Dedifferentiated amniotic fluid mesenchymal stem cell (primary cell): Measurements from ENCODE around the gene LRFN4.
A peak's percentile ranks its signal among the peaks of the same experiment; 100 is the strongest.

Source experiments
- DNase-seq: peaks from one replicate; pipeline ENCODE4 v3.0.0-alpha.2; 2016; ENCODE audit errors: extremely low spot score

Gene LRFN4

DNA sequence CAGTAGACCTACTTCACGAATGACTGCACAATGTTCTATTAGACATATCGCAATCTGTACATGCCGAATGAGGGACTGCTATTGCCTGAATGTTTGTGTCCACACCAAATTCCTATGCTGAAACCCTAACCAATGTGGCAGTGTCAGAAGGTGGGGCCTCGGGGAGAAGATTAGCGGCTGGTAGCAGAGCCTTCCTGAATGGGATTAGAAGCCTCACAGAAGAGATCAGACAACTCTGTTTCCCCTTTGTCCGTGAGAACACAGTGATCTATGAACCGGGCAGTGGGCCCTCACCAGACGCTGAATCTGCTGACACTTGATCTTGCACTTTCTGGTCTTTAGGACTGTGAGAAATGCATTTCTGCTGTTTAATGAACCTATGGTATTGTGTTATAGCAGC is 33.1 kb downstream of the LRFN4 start:
- no peak for DNase-seq

DNA sequence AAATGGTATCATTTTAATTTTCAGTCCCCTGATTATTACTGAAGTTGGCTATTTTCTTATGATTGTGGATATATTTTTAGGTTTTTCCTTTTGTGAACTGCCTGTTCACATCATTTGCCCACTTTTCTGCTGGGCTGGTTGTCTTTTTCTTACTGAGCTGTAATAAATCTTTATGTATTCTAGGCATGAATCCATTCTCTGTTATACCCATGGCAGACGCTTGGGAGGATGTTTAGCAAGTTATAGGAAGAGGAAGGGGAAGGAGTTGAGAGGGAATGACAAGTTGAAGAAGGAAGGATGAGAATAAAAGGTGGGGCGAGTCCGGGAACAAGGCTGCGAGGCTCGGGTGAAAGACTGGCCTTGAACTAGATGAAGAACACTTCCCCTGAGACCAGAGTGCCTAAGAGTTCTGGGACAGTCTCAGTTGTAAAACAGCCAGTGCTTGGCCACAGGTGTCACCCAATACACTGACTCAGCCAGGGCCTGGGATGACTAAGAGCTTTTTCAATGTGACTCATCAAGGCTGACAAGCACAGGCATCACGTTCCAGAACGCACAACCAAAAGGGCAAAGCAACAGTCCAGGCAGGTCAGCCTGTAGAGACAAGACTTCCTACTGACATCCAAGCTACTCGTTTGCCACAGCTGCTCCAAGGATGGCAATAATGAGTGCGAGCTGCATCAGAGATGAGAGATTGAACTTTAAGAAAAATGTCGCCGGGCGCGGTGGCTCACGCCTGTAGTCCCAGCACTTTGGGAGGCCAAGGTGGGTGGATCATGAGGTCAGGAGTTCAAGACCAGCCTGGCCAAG is 35.2 kb downstream of the LRFN4 start:
- DNase-seq, result peak; percentile 78

DNA sequence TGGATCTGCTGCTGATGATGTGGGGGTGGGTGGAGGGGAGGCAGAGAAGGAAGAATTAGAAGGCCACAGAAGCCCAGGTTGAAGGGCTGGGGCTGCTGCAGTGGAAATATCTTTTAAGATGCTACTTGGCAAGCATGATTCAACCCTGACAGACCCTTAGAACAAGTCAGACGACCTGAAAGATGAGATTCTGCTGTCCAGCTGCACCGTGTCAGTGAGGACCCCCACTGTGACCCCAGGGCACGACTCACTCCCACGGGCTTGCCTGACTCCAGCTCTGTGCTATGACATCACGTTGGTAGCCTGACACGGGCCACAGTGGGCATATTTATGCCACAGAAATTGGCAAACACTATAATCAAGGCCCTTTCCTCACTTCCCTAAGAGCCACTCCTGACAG is 36.0 kb downstream of the LRFN4 start:
- no peak for DNase-seq

DNA sequence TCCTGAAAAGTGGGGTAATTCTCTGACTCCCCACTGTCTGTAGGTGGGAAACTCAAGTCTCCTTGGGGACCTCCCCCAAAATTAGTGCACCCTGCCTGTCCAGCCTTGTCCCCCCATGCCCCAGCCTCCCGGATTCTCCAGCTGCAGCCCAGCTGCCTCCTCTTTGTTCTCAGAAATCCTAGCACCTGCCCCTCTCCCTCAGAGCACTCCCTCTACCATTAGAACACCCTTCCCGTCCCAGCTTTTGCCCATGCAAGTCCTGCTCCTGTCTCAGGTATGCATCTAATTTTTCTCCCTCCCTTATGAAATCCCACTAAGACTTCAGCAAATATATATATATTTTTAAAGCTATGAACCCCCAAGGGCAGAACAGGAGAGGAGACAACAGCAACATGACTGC is 37.3 kb downstream of the LRFN4 start:
- no peak for DNase-seq

DNA sequence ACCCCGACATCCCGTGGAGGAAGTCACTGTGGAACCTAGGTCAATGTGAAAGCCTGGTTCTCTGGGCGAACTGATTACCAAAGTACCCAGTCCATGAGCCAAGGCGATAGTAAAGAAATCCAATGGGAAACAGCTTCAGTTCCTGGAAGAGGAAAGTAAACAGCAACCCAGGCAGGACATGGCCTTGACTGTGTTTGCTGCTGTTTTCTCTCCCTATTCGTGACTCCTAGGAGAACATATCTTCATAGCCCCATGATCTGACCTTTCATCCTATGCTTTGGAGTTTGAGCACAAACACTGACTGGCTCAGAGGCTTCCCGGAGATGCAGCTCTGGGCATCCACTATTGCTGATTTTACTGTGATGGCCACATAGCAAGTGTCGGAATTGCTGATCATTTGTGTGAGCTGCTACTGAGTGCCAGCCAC is 45.1 kb downstream of the LRFN4 start:
- no peak for DNase-seq

DNA sequence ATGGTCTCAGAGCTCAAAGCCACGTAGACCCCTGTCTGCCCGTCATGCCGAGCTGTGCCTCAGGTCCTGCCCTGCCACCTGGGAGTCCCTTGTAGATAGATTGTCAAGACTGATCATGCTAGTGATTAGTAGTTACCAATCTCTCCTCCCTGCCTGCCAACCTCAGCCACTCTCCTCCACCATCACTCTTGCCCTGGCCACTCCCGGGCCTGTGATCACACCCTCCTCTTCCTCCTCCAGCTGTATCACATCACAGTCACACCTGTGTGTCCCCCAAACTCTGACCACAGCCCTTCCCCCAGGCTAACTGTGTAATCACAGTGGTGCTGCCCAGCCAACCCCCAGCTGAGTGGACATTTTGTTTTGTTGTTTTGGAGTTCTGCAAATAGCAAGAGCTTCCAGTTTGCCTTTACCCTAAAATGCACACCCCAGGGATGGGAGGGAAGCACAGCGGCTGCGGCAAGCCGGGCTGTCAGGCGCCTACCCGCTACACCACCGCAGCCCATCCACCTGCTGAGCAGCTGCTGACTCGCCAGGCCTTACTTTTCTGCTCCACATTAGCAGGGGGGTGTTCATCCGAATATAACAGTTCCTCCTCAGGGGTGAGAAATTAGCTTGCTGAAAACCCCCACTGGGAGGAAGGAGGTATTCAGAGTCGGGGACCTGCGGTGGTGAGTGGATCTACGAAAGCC is 45.8 kb downstream of the LRFN4 start:
- DNase-seq, result no peak

DNA sequence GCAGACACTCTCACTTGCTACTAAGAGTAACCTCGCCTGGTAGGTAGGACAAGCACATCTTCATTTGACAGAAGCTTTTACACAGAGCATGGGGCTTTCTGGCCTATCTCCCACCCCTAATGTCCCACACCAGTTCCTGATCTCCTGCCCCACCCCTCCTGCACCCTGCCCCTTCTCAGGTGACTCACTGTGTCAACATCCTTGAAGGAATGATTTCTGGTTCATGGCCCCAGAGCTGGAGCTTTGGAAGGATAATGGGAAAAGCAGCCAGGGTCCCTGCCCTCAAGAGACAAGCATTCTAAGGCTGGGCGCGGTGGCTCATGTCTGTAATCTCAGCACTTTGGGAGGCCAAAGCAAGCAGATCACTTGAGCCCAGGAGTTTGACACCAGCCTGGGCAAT is 47.2 kb downstream of the LRFN4 start:
- DNase-seq, result no peak

DNA sequence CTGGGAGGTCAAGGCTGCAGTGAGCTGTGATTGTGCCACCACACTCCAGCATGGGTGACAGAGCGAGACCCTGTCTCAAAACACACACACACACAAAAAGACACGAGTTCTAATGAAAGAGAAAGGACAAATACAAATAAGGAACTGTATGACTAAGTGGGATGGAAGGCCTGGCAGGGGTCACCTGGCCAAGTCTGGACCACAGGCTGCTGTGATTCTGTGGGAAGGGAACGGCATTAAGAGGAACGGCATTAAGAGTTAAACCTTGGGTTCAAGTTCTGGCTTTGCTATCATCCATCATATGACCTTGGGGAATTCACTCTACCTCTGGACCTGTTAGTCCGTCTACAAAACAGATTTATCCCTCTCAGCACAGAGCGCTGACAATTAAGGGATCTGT is 47.7 kb downstream of the LRFN4 start:
- no peak for DNase-seq

DNA sequence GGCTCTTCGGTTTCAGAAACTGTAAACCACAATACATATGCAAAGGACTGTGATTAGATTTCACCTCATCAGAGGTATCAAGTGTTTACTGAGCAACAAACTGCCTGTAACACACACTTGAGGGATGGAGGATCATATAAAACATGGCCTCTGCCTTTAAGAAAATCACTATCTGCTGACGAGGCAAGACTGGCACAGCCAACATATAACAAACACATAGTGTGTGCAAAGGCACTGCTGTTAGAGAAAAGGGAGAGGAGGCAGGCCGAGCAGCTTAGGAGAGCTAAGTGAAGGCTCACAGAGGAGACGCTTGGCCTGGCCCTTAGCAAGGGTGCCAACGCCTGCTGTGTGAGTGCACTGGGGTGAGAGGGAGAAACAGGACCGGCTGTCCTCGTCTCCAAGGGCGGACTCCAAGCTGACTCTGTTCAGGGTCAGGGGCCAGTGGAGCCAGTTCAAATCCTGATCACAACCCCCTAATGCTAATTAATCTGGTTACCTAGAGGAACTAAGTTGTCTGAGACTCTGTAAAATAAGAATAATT is 48.2 kb downstream of the LRFN4 start:
- no peak for DNase-seq

DNA sequence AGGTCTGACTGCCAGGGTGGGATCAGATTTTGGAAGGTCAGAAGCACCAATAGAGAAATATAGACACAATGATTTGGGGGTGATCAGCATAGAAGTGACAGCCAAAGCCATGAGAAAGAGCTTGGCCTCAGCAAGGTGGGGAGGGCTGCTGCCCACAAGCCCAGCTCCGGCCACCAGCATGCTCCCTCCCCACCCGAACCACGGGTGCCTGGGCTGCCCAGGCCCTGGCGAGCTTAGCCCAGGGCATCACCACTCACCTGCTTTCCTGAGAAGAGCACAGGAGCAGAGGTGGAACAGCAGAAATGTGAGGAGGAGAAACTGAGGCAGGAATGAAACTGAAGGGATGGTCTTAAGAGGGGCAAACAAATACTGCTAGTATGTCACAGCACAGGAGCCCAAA is 48.8 kb downstream of the LRFN4 start:
- no peak for DNase-seq

DNA sequence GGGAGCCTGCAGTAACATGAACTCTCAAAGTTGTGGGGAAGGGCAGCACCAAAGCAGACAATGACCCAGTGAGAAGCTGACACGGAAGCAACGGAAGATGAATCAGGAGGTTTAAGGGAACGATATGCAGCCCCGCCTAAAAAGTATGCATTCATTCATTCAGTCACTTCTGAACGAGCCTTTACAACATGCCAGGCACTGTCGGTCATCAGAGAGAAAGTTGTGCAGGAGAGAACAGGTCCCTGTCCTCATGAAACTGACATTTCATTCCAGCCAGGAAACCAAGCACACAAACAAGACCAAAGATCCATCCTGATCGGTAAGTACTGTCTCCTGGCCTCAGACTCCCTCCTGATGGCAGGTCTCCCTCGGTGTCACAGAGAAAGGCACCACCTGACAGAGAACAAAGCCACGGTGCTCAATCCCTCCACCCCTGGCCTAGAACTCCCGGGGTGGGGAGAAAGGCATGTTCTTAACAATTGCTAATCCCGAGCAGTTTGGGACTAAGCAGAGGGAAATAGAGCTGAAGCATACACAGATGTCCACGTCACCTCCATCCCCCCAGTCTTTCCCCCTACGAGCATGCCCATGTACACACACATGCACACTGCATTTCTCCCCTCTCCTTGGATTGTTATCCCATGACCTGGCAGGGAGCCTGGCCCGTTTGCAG is 49.3 kb downstream of the LRFN4 start:
- DNase-seq, result no peak

DNA sequence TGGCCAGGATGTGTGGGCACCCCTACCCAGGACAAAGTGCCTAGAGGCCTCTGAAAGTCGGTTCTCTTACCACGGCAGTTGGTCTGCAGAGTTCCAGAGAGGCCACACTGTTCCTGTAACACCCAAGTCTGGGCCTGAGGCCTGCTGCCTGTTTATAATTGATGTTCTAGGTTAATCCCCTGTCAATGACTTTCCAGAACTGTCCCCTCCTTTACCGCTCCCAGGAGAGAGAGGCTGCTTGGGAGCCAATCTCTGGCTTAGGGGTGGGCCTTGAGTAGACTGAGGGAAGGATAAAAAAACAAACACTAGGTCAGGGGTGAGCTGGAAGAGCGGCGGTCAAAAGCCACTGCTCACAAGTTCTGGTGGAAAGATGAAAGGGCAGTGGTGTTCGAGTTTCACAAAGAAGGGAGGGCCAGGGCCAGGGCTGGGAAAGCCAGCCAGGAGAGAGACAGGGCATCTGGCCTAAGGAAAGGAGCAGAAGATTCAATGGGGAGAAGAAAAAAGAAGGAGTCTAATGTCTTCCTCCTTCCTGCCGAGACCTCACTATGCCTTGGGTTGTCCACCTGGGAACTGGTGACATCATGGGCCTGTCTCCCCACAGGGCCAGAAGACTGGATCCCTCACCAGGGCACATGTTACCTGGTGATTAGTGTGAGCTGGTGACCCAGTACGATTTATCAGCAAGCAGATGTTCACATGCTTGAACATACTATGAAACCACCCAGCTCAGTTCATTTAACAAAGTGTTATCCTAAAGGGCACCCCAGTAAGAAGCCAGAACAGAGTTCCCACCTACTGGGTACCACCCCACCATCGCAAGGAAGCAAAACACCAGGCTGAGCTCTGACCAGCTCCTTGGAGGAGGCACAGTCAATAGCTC is 51.1 kb downstream of the LRFN4 start:
- no peak for DNase-seq

DNA sequence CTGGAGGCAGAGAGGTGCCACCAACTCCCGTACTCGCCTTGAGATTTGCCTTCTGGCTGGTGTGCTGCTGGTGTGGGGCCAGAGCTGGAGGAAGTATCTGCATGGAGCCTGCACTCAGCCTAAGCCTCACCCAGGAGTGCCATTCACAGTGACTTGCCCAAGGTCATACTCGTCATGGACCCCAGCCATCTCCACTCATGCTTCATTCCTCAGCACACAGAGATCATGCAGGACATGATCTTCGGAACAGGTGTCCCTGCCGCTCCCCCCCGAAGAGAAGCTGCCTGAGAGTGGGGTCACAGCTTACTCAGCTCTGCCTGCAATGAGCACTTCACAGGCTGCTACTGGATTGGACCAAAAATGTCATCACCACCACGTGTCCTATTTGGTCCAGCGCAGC is 52.3 kb downstream of the LRFN4 start:
- no peak for DNase-seq

DNA sequence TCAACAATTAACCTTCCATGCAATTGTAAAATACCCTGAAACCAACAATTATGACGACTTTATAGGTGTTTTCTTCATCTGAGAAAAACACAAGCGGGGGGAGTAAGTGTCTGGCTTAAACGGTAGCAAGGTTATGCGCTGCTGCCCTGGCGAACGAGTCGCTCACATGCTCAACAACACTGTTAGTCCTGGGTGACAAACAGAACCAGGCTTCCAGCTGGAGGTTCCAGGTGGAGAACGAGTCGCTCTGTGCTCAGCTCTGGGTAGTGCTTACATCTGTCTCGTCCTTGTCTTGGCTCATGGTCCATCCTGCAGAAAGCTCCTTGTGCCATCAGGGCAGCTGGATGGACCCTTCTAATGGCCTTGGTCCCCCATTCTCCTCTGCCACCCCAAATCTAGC is 53.2 kb downstream of the LRFN4 start:
- DNase-seq, result no peak
